HG03565 (cell line): Measurements from ENCODE around the gene RPL36.
"Not testable (repeated sequence)": the region's sequence is repeated elsewhere in the genome, so short reads cannot be mapped to it uniquely, and the experiment has no call there.

Source experiments
- ATAC-seq: cut with Tn5 transposase; IDR thresholded peaks from one replicate; pipeline ENCODE4 v1.9.1; 2021; ENCODE audit warnings: mild to moderate bottlenecking, moderate library complexity; ENCODE audit not compliant: unreplicated experiment

RPL36 gene

DNA sequence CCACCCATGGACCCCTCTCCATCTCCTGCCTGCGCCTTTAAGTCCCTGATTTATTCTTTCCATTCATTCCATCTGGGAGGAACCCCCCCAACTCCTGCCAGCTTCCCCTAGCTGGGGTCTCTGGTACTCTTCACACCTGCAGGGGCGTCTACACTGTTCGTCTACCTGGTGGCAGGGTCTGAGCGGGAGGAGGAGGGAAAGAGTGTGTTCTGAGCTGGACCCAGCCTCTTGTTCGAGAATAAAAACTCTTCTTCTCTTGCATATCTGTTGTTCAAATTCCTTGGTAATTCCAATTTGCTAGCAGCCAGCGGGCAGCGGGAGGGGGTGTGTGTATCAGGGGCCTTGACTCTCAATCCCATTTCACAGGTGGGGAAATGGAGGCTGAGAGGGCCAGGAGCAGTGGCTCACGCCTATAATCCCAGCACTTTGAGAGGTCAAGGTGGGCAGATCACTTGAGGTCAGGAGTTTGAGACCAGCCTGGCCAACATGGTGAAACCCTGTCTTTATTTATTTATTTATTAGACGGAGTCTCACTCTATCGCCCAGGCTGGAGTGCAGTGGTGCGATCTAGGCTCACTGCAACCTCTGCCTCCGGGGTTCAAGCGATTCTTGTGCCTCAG lies 1.7 kb upstream of the RPL36 start:
- ATAC-seq: not testable (repeated sequence)

DNA sequence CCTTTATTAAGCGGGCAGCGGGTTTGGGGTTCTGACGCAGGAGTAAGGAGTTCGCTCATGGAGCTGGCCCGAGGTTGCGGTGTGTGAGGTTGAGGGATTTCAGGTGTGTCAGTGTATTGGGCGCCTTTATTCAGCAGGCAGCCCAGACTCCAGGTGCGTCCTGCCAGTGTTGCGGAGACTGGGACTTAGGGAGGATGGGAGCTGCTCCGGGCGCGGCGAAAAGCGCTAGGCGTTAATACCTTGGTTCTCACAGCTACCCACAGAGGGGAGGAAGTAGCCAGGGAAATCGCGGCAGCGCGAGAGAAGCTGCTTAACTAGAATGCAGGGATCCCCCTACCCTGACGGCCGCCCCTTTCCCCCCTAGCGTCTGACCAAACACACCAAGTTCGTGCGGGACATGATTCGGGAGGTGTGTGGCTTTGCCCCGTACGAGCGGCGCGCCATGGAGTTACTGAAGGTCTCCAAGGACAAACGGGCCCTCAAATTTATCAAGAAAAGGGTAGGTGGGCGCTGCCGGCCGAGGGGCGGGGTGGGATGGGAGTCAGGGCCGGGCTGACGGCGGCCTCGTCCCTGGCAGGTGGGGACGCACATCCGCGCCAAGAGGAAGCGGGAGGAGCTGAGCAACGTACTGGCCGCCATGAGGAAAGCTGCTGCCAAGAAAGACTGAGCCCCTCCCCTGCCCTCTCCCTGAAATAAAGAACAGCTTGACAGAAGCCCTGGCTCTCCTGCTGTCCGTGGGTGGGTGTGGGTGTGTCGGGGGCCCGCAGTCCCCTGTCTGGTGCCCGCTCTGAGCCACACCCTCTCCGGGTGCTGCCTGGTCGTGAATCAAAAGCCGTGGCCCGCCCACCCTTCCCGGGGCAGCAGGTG lies 1.1 kb downstream of the RPL36 start:
- no peak for ATAC-seq

DNA sequence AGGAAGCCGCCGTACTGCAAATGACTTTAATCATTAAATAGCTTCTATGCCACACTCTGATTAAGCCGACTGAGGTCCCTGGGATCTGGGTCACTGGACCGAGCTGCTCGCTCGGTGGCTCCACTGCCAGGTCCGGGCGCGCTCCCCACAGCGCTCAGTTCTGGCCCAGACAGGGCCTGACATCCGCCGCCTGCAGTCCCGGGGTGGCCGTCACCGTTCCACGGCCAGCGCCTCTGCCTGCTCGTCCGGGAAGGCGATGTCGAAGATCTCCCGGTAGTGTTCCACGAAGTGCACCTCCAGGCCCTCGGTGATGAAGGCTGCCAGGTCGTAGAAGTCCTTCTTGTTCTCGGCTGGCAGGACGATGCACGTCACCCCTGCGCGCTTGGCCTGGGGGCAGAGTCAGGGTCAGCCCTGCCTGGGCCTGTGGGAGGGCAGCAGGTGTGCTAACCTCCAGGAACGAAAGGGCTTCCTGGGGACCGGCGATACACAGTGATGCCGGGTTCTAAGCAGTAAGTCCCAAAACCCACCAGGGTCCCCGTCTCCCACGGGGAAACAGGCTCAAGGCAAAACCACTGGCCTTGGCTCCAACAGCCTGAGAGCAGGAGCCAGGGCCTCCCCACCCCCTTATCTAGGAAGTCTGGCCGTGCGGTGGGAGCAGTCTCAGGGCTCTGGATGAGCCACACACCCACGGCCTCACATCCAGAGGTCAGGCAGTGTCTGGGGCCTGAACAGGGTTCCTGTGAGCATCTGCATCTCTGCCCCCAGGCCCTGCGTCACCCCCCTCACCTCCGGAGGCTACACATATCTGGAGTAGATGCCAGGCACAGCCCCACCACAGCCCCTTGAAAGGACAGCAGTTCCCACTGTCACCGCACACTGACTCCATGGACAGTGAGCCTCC lies 2.0 kb downstream of the RPL36 start:
- no peak for ATAC-seq

DNA sequence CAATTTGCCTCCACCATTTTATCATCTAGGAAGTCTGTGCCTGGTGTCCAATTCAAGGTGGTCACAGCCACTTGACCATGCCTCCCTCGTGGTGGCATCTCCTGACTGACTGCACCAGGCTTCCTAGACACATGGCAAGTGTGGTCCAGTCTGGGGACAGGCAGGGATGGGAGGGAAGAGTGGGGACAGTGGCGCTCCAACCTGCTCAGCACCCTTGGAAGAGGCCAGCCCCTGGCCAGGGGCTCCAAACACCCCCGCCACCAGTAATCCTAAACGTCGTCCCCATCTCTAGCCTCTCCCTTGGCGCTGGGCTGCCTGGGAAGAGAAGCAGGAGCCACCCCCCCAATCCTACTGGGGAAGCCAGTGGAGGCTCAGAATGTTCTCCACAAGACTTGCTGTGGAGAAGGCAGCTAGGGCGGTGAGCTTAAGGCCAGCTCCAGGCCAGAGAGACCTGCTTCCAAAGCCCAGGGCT lies 2.7 kb downstream of the RPL36 start:
- ATAC-seq: no peak

DNA sequence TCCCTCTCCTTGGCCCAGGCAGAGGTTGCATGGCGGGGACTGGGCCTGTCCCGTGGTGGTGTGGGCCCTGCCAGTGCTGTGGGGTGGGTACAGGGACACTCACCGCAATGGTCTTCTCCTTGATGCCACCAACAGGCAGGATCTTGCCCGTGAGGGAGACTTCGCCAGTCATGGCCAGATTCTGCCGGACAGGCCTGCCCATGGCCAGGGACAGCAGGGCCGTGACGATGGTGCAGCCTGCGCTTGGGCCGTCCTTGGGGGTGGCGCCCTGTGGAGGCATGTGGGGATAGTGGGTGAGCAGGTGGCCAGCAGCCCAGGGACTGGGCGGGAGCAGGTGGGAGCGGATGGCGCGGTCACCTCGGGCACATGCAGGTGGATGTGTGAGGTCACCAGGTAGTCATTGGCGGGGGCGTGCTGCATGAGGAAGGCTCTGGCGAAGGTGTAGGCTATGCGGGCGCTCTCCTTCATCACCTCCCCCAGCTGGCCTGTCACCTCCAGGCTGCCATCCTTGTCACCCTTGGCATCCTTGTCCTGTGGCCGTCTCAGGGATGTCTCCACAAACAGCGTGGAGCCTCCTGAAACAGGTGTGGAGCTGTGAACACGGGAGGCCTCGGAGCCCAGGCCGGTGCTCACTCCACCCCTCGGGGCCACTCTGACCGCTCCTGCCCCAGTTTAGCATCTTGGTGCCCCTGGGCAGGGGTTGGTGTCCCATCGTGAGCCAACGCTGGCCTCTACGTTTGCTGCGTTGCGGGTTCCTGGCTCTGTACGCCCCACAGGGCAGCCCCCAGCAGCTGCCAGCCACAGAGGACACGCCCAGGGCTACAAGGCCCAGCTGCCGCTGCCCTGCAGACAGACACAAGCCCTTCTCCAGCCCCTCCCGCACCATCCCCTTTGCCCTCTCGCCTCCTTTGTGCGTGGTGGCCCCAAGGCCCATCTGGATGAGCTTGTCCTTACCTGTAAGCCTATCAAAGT lies 3.4 kb downstream of the RPL36 start:
- ATAC-seq: no peak

DNA sequence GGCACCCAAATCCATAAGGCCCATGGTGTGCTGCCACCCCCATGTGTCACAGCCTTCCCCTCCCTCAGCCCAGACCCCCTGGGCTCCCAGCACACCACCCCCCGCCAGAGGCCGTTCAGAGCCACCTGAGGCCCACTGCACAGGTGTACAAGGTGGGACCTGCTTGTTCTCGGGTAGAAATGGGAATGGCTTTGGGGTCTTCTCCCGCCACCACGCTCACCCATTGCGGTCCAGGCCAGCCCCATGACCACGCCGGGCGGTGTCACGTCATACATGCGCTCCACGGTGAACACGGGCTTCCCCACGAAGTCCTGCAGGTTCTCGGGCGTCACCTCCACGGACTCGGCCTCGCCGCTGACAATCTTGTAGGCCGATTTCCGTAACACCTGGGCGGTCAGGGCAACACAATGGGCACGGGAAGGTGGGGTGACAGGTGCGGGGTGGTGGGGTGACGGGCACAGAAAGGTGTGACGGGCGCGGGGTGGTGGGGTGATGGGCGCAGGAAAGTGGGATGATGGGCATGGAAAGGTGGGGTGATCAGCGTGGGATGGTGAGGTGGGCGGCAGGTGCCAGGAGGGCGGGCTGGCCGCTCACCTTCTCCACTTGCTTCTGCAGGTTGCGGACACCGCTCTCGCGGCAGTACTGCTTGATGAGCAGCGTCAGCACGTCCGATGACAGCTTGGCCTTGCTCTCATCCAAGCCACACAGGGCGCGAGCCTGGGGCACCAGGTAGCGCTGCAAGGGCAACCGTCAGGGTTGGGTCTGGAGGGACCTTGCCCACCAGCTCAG lies 4.3 kb downstream of the RPL36 start:
- ATAC-seq: no peak

DNA sequence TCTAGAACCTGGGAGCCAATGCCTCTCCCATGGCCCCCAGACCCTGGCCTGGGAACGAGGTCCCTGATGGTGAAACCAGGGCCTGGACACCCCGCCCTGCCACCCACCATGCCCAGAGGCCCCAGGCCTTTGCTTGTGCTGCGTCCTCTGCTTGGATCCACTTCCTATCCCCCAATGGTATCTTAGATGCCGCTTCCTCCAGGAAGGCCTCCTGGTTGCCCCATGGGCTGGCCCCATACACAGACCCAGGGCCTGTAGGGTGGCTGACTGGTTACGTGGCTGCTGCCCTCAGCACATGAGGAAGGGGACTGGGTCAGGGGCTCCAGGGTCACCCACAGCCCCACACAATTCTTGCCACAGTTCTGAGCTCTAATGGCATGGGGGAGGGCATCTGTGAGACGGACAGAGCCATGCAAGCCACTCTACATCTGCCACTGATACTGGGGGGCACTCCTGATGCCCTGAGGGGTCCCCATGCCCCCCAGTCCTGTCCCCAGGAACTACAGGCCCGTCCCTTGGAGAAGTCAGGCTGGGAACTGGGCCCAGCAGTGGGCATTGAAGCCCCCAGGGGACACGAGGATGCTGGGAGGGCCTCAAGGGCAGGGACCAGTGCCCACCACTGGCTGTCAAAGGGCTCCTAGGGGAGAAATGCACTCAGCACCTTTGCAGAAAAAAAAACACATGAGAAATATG lies 5.0 kb downstream of the RPL36 start:
- ATAC-seq: no peak

DNA sequence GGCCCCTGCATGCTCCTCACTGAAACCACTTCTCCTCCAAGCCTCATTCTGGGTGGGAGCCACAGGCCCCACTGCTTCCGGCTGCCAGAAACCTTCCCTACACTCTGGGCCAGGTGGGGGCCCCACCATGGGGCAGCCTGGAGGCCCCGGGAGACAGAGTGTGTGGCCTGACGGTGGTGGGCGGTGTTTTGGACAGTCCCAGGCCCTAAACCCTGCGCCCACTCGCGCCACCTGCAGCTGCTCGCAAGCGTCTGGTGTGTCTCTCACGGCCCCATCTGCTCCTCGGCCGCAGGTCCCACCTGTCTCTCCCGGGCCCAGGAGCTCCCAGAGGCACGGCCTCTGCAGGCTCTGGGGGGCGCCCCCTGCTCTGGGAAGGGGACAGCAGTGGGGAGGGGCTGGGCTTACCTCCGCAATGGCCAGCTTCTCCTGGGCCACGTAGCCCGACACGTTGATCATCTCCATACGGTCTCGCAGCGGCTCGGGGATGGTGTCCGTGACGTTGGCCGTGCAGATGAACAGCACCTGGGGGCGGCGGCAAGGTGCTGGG lies 5.6 kb downstream of the RPL36 start:
- no peak for ATAC-seq

DNA sequence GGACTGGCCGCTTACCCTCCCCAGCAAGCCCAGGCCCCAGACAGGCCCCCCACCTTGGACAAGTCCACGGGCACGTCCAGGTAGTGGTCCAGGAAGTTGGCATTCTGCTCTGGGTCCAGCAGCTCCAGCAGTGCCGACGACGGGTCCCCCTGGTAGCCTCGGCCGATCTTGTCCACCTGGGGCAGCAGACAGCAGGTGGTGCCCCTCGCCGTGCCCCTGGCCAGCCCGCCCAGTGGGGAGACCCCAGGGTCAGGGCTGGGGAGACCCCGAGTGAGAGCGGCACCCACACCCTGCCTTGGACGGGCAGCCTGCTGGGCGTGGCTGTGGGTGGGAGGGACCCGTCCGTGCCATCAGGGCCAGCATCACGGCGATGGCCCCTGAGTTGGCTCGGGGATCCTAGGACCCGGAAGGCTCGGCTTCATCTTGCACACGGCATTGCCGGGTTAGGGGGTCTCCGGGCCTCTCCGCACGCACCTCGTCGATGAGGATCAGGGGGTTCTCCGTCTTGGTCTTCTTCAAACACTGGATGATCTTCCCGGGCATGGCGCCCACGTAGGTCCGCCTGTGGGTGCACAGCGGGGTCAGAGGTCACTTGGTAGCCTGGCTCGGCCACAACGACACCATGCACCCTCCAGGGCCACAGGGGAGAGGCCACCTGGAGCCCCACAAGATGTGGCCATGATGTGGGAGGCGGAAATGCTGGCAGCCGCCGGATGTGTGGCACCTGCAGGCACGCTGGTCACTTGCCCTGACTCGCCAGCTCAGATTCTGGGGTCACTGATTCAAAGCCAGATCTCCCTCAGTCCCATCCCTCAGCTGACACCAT lies 6.3 kb downstream of the RPL36 start:
- no peak for ATAC-seq

DNA sequence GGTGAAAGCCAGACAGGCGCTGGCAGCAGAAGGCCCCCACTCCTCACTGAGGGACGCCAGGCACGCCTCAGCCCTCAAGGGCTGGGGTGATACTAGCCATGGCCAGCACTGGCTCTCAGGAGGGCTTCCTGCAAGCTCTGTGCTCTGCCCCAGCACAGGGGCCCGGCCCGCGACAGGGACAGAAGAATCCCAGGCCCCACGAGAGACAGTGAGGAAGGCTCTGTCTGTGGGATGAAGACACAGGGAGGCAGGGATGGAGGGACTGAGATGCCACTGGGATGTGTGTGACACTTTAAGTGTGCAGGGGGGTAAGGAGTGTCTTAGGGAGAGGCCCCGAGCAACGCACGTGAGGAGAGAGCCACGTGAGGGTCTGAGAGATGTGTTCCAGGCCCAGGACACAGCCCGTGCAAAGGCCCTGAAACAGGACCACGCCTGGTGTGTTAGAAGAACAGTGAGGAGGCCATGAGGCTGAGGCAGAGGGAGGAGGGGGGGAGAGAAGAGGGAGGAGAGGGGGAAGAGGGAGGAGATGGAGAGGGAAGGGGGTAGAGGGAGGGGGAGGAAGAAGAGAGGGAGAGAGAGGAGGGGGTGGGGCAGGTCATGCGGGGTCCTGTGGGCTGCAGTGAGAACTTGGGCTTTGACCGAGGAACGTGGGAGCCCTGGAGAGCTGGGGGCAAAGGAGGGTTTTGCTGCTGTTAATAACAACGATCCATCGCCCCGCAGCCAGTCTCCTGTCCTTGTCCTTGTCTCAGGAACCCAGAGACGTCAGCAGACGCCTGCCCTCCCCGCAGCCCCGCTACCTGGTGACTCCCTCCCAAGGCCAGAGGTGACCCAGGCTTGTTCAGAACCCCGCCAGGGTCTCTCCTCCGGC lies 7.2 kb downstream of the RPL36 start:
- ATAC-seq: no peak

DNA sequence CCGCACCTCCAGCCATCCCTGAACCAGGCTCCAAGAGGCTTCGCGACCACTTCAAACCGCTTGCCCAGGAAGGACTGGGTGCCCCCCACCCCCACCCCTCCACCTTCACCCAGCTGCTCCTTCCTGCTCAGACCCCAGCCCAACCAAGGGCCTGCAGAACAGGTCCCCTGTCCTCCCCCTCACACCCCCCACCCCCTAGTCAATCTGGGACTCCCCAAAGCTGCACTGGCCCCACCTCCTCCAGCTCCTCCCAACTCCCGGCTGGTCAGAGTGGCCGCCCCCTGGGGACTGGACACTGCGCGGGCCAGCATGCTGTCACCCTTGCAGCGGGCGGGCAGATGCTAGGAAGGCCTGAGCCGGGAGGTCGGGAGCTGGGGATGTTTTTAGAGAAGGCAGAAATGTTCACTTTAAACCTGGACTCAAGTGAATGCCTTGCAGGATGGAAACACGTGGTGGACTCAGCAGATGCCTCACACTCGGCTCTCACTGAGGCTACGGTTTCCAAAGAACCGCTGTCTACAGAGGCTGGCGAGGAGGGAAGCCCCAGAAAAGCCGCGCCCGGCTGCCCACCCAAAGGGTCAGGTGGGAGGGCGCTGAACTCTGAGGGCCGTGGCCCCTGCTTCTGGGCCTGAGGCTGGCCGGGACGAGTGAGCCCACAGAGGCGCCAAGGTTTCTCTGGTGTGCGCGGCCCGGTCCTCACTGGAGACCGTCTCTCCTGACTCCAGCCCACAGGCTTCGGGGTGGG lies 8.0 kb downstream of the RPL36 start:
- ATAC-seq: no peak

DNA sequence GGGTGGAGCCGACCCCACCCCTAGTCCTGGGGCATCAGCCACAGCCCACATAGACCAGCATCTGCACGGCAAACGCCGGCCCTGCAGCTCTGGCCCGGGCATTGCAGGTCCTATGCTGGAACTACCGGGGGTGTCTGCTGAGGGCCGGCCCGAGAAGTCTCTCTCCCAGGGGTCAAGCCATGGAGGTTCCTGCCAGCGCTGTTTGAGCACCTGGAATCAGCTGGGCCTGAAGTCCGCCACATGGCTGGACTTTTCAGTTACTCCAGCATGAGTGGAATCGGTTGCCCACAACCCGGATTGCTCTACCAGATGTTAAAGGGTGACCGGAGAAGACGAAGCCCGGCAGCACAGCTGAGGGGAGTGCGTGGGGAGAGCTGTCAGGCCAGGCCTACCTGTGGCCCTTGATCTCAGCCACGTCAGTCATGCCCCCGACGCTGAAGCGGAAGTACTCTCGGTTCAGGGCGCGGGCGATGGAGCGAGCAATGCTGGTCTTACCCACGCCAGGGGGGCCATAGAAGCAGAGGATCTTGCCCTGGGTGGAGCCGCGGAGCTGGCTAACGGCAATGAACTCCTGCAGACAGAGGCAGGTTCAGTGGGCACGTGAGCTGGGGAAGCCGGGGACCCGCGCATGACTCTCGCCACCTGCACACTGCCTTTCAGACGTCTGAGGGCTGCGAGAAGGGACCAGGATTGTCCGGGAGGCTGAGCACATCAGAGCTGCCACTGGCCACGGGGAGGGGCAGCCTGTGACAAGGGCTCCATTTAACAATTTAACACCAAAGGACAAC lies 8.7 kb downstream of the RPL36 start:
- no peak for ATAC-seq

DNA sequence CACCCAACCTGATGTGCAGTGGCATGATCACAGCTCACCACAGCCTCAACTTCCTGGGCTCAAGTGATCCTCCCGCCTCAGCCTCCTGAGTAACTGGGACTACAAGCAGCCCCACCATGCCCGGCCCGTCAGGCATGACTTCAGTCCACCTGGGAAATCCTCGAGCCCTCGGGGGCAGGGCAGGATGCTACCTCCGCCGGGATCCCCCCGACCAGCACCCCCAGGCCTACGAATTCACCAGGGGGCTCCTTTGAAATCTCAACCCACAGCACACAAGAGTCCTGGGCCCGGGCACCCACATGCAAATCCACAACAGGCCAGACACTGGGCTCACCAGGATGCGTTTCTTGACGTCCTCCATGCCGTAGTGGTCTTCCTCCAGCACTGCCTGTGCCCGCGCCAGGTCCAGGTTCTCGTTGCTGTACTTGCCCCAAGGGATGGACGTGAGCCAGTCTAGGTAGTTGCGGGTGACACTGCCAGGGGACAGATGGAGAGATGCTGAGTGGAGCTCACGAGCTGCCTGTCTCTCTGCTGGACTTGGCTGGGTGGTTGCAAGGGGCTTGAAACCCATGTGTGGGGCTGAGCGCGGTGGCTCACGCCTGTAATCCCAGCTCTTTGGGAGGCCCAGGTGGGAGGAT lies 10.5 kb downstream of the RPL36 start:
- no peak for ATAC-seq

DNA sequence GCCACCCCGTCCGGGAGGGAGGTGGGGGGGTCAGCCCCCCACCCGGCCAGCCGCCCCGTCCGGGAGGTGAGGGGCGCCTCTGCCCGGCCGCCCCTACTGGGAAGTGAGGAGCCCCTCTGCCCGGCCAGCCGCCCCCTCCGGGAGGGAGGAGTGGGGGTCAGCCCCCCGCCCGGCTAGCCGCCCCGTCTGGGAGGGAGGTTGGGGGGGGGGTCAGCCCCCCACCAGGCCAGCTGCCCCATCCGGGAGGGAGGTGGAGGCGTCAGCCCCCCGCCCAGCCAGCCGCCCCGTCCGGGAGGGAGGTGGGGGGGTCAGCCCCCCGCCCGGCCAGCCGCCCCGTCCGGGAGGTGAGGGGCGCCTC lies 11.9 kb downstream of the RPL36 start:
- ATAC-seq: not testable (repeated sequence)
